Stomach smooth muscle (tissue), 2 donors: ENCODE measurements around the gene CHST15.

Experiments
- H3K27ac ChIP-seq: one replicate; pipeline ENCODE4 v1.7.0; 2013; ENCODE audit warnings: mild to moderate bottlenecking, low read length, inconsistent platforms
- H3K27me3 ChIP-seq, 2 donors: one replicate each; pipeline ENCODE4 v1.7.0; 2013; ENCODE audit warnings: low read length in 2 of 2; ENCODE audit not compliant: insufficient read depth in 2 of 2, control insufficient read depth in 1 of 2
- H3K36me3 ChIP-seq, 2 donors: one replicate each; pipeline ENCODE4 v1.7.0; 2013; ENCODE audit warnings: low read length in 2 of 2; ENCODE audit not compliant: control insufficient read depth in 2 of 2, insufficient read depth in 2 of 2
- H3K4me1 ChIP-seq: one replicate; pipeline ENCODE4 v1.7.0; 2013; ENCODE audit warnings: low read length; ENCODE audit not compliant: control insufficient read depth, insufficient read depth
- H3K4me3 ChIP-seq, 2 donors: one replicate each; pipeline ENCODE4 v1.7.0; 2013; ENCODE audit warnings: low read length in 2 of 2
- H3K9ac ChIP-seq, 2 donors: one replicate each; pipeline ENCODE4 v1.7.0; 2013; ENCODE audit warnings: low read length in 2 of 2, mild to moderate bottlenecking in 1 of 2
- H3K9me3 ChIP-seq, 2 donors: one replicate each; pipeline ENCODE4 v1.7.0; 2013; ENCODE audit warnings: low read length in 2 of 2; ENCODE audit not compliant: control insufficient read depth in 2 of 2
- donor health status: healthy.
- donor health status: Pancreatic carcinoma.

The CHST15 gene

GRCh38 chr10:124050021-124051015 lies 43.1 kb downstream of the CHST15 start:
- Histone ChIP-seq H3K9me3 (no peaks in the 10 kb centered on the region), H3K4me1 (peaks cover 33% of the 10 kb centered on the region), H3K27me3 (no peaks in the 10 kb centered on the region), H3K27ac (no peak overlapping the region), H3K36me3 (peaks cover 0 to 3% of the 10 kb centered on the region in 2 donors), H3K9ac (no peak overlapping the region), H3K4me3 (no peak overlapping the region)

GRCh38 chr10:124049484-124049883 lies 43.9 kb downstream of the CHST15 start:
- H3K9me3 ChIP-seq, result no peaks in the 10 kb centered on the region
- H3K36me3 ChIP-seq, result peaks cover 2 to 3% of the 10 kb centered on the region in 2 donors
- H3K9ac ChIP-seq, result no peak overlapping the region
- H3K4me1 ChIP-seq, result peaks cover 33% of the 10 kb centered on the region
- H3K27ac ChIP-seq, result no peak overlapping the region
- no peak overlapping the region for H3K4me3 ChIP-seq
- no peaks in the 10 kb centered on the region for H3K27me3 ChIP-seq

- Histone ChIP-seq H3K27ac (peak overlapping the region; percentile 37), H3K27me3 (no peaks in the 10 kb centered on the region), H3K36me3 (peaks cover 3 to 6% of the 10 kb centered on the region in 2 donors), H3K9me3 (no peaks in the 10 kb centered on the region), H3K9ac (no peak overlapping the region), H3K4me1 (peaks cover 40% of the 10 kb centered on the region), H3K4me3 (no peak overlapping the region)
Measured at GRCh38 chr10:124048371-124049290, 44.8 kb downstream of the CHST15 start.

GRCh38 chr10:124047427-124048152 lies 45.8 kb downstream of the CHST15 start:
- Histone ChIP-seq H3K9ac (no peak overlapping the region), H3K4me1 (peaks cover 46% of the 10 kb centered on the region), H3K27me3 (no peaks in the 10 kb centered on the region), H3K9me3 (no peaks in the 10 kb centered on the region), H3K27ac (peak overlapping the region; percentile 37), H3K36me3 (peaks cover 3 to 8% of the 10 kb centered on the region in 2 donors), H3K4me3 (no peak overlapping the region)

GRCh38 chr10:124045801-124046355 lies 47.5 kb downstream of the CHST15 start:
- Histone ChIP-seq H3K4me1 (peaks cover 52% of the 10 kb centered on the region), H3K4me3 (no peak overlapping the region)

GRCh38 chr10:124045276-124045675 lies 48.1 kb downstream of the CHST15 start:
- peaks cover 13 to 20% of the 10 kb centered on the region in 2 donors for H3K36me3 ChIP-seq
- no peak overlapping the region for H3K4me3 ChIP-seq
- peaks cover 56% of the 10 kb centered on the region for H3K4me1 ChIP-seq
- peak overlapping the region; percentile 41 for H3K27ac ChIP-seq
- no peaks in the 10 kb centered on the region for H3K9me3 ChIP-seq
- no peak overlapping the region for H3K9ac ChIP-seq
- no peaks in the 10 kb centered on the region for H3K27me3 ChIP-seq

More at GRCh38 chr10:124045801-124046355, 47.5 kb downstream of the CHST15 start:
- H3K9ac ChIP-seq, result no peak overlapping the region
- H3K36me3 ChIP-seq, result peaks cover 9 to 17% of the 10 kb centered on the region in 2 donors
- peak overlapping the region; percentile 41 for H3K27ac ChIP-seq
- no peaks in the 10 kb centered on the region for H3K9me3 ChIP-seq
- no peaks in the 10 kb centered on the region for H3K27me3 ChIP-seq

- peaks cover 64% of the 10 kb centered on the region for H3K4me1 ChIP-seq
- H3K9me3 ChIP-seq, result no peaks in the 10 kb centered on the region
- H3K27ac ChIP-seq, result peak overlapping the region; percentile 78
- no peak overlapping the region for H3K9ac ChIP-seq
- peaks cover 20 to 22% of the 10 kb centered on the region in 2 donors for H3K36me3 ChIP-seq
- no peak overlapping the region for H3K4me3 ChIP-seq
- no peaks in the 10 kb centered on the region for H3K27me3 ChIP-seq
Measured at GRCh38 chr10:124044143-124044862, 49.1 kb downstream of the CHST15 start.

GRCh38 chr10:124043310-124044142 lies 49.9 kb downstream of the CHST15 start:
- H3K36me3 ChIP-seq, result peaks cover 19 to 25% of the 10 kb centered on the region in 2 donors
- H3K4me3 ChIP-seq, result no peak overlapping the region
- H3K9ac ChIP-seq, result peak overlapping the region; percentile 29 to 47

More at GRCh38 chr10:124043310-124044142, 49.9 kb downstream of the CHST15 start:
- Histone ChIP-seq H3K27ac (peak overlapping the region; percentile 78), H3K4me1 (peaks cover 65% of the 10 kb centered on the region), H3K27me3 (no peaks in the 10 kb centered on the region), H3K9me3 (no peaks in the 10 kb centered on the region)
